ENCODE measurements around the gene KIF27. TPM values are rescaled to one million over a fixed set of nuclear protein-coding genes. Genes with fewer than 3 reads are reported as not detected.

KIF27 gene
- total and polyA plus RNA-seq, 9 donors, result 1.5 to 16.2 (median 8.8) TPM

GRCh38 chr9:83966209-83966582 lies 45.0 kb upstream of the KIF27 start:
- H3K36me3 ChIP-seq, result no peaks in the 10 kb centered on the region
- WGBS, 3 donors, result 70 to 74% (median 72%) methylated on average over 8 of the region's 8 CpGs

GRCh38 chr9:83965350-83966208 lies 44.3 kb upstream of the KIF27 start:
- Histone ChIP-seq H3K4me1 (ENCODE audit: insufficient read depth) (peaks cover 3% of the 10 kb centered on the region), H3K27me3 (no peaks in the 10 kb centered on the region), H3K27ac (no peak overlapping the region), H3K4me3 (no peak overlapping the region), H3K9me3 (no peaks in the 10 kb centered on the region), H3K36me3 (no peaks in the 10 kb centered on the region)
- WGBS, 3 donors, result 36 to 41% (median 36%) methylated on average over 11 of the region's 11 CpGs
- intact Hi-C loops (cut with DNase I), result no loop called here
- DNase-seq, result no peak
- TF ChIP-seq POLR2A (IDR thresholded peaks at IDR 0.05), result no peak
- TF ChIP-seq EP300 (IDR thresholded peaks at IDR 0.05), result no peak
- TF ChIP-seq CTCF (IDR thresholded peaks at IDR 0.05), result no peak

More at GRCh38 chr9:83966209-83966582, 45.0 kb upstream of the KIF27 start:
- no peak for TF ChIP-seq POLR2A (IDR thresholded peaks at IDR 0.05)
- H3K27me3 ChIP-seq, result no peaks in the 10 kb centered on the region
- H3K4me1 ChIP-seq (ENCODE audit: insufficient read depth), result peaks cover 3% of the 10 kb centered on the region
- no peaks in the 10 kb centered on the region for H3K9me3 ChIP-seq
- no peak overlapping the region for H3K4me3 ChIP-seq
- intact Hi-C loops (cut with DNase I), result no loop called here
- H3K27ac ChIP-seq, result no peak overlapping the region
- DNase-seq, result no peak

- intact Hi-C loops (cut with DNase I), result no loop called here
- Histone ChIP-seq H3K27me3 (no peaks in the 10 kb centered on the region), H3K9me3 (no peaks in the 10 kb centered on the region), H3K36me3 (no peaks in the 10 kb centered on the region), H3K4me3 (no peak overlapping the region), H3K4me1 (ENCODE audit: insufficient read depth) (peaks cover 3% of the 10 kb centered on the region), H3K27ac (no peak overlapping the region)
- DNase-seq, result no peak
- WGBS, 3 donors, result 29 to 33% (median 30%) methylated on average over 2 of the region's 2 CpGs
- TF ChIP-seq EP300 (IDR thresholded peaks at IDR 0.05) (no peak), CTCF (IDR thresholded peaks at IDR 0.05) (no peak), POLR2A (IDR thresholded peaks at IDR 0.05) (no peak)
Observed at GRCh38 chr9:83964973-83965349, 43.7 kb upstream of the KIF27 start.

GRCh38 chr9:83962165-83962564 lies 40.9 kb upstream of the KIF27 start:
- WGBS, 3 donors, result 46 to 64% (median 47%) methylated on average over 3 of the region's 3 CpGs
- no peaks in the 10 kb centered on the region for H3K27me3 ChIP-seq
- intact Hi-C loops (cut with DNase I), result no loop called here
- no peak overlapping the region for H3K27ac ChIP-seq
- H3K4me1 ChIP-seq (ENCODE audit: insufficient read depth), result peaks cover 3% of the 10 kb centered on the region
- DNase-seq, result no peak
- TF ChIP-seq POLR2A (IDR thresholded peaks at IDR 0.05) (no peak), EP300 (IDR thresholded peaks at IDR 0.05) (no peak), CTCF (IDR thresholded peaks at IDR 0.05) (no peak)
- H3K9me3 ChIP-seq, result no peaks in the 10 kb centered on the region
- H3K4me3 ChIP-seq, result no peak overlapping the region
- no peaks in the 10 kb centered on the region for H3K36me3 ChIP-seq

DNA sequence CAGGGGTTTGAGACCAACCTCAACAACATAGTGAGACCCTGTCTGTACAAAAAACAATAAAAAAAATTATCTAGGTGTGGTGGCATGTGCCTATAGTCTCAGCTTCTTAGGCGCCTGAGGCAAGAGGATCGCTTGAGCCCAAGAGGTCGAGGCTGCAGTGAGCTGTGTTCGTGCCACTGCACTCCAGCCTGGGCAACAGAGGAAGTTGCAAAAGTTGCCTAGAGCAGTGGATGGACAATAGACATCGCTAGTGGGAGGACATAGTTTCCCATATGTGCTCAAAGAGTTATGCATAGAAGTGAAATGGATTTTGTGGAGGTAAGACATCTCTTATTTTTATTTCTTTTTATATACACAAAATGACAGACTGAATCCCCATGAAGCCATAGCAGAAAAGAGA lies 39.8 kb upstream of the KIF27 start:
- WGBS, 3 donors, result 94 to 97% (median 95%) methylated on average over 5 of the region's 5 CpGs
- intact Hi-C loops (cut with DNase I), result no loop called here
- no peak for TF ChIP-seq POLR2A (IDR thresholded peaks at IDR 0.05)
- no peak for TF ChIP-seq CTCF (IDR thresholded peaks at IDR 0.05)
- TF ChIP-seq EP300 (IDR thresholded peaks at IDR 0.05), result no peak

More for the DNA sequence above, 39.8 kb upstream of the KIF27 start:
- DNase-seq, result no peak
- Histone ChIP-seq H3K27ac (no peak overlapping the region), H3K9me3 (no peaks in the 10 kb centered on the region), H3K4me1 (ENCODE audit: insufficient read depth) (peaks cover 3% of the 10 kb centered on the region), H3K27me3 (no peaks in the 10 kb centered on the region), H3K4me3 (no peak overlapping the region), H3K36me3 (no peaks in the 10 kb centered on the region)

Measured in ovary (tissue), 9 donors.